GM21526 (cell line): Measurements from ENCODE around the gene RFX2.
"Not testable (repeated sequence)": the region's sequence is repeated elsewhere in the genome, so short reads cannot be mapped to it uniquely, and the experiment has no call there.

Experiments
- ATAC-seq: cut with Tn5 transposase; IDR thresholded peaks from one replicate; pipeline ENCODE4 v1.9.1; 2021; ENCODE audit warnings: moderate library complexity; ENCODE audit not compliant: unreplicated experiment, low FRiP score

Gene RFX2

DNA sequence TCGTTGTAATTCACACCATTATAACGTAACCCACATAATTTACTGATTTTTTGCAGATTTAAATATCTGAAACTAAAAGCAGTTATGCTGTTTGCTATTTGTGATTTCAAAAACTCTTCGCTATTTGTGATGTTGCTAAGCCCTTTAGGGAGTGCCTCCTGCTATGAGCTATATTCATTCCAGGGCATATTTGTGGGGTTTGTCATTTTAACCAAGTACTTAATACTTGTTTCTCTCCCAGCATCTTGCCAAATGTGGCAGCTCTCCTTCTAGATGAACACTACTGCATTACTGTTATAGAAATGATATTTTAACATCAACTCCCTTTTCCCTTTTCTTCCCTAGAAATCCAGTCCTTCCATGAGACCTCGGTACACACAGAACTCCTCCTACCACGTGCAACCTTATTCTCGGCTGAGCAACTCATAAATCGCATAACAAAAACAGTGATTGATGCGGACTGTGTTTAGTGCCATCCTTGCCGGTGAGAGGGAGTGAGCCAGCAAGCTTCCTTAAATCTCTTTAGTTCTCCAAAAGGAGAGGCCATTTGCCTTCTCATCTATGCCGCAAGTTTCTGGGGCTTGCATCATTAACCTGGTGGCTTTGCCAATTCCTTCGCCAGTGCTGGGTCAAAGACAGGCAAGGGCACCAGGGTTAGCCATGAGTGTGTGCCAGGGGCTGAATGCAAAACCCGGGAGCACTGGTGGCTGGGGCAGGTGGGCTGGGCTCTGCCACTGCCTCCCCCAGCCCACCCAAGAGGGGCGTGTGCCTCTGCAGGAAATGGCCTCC, 33.4 kb downstream of the RFX2 start:
- no peak for ATAC-seq

DNA sequence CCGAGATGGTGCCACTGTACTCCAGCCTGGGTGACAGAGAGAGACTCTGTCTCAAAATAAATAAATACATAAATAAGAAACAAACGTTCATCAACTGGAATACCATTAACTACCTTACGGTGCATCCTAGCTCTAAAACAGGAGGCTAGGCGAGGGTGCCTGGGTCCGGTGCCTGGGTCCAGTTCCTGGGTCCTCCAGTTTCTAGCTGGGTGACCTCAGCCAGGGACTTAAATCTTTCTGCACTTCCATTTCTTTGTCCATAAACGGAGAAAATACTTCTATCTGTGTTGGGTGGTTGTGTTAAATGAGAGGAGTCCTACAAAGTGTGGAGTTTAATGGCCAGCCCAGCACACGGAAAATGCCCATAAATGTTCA, 34.0 kb downstream of the RFX2 start:
- ATAC-seq: no peak

DNA sequence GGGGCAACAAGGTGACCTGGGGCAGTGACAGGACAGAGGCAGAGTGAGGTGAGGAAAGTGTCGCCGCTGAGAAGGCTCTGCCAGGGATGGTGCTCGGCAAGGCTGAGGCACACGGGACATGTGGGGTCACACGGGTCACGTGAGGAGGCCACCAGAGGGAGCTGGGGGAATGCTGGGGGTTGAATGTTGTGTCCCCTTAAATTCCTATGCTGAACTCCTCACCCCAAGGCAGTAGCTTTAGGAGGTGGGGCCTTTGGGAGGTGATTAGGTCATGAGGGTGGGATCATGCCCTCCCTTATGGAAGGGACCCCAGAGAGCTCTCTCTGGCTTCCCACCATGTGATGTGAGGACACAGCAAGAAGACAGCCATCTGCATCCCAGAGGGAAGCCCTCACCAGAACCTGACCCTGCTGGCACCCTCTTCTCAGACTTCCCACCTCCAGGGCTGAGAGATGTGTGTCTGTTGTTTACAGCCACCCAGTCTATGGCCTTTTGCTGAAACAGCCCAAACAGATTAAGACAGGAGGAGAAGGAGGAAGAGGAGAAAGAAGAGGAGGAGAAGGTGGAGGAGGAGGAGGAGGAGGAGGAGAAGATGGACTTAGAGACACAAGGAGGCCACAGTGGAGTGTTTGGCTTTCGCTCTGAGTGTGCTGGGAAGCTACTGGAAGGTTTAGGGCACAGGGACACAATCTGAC, 35.4 kb downstream of the RFX2 start:
- ATAC-seq: no peak

DNA sequence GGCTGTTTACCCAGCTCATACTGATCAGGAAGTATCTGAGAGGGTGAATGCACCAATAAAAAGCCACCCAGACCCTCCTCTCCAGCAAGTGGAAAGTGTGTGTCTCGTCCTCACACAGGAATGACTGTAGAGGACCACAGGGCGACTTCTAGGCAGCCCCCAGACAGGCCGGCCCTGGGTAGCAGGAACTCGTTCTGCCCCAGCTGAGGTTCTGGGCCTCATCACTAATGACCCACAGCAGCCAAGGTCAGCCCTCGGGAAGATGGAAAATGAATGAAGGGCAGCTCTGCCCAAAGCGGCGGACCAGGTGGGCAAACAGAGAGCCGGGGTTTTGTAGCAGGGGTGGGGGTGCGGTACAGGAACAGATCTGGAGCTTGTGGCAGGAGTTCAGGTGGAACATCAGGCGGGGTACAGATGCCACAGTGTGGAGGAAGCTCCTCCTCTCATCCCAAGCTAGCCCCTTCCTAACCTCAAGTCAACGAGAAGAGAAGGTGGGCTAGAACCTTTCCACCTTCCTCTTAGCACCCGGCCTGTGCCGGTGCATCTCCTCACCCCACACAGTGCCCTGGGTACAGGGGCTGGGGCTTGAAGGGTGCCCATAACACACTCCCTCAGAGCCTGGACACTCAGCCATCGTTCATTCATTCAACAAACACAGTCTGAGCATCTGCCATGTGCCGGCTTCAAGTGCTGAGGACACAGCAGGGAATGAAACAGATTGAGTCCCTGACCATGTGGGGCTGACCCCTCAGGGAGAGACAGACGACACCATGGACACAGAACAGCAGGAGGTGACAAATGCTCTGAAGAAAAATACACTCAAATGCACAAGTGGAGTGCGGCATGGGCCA, 36.2 kb downstream of the RFX2 start:
- no peak for ATAC-seq

DNA sequence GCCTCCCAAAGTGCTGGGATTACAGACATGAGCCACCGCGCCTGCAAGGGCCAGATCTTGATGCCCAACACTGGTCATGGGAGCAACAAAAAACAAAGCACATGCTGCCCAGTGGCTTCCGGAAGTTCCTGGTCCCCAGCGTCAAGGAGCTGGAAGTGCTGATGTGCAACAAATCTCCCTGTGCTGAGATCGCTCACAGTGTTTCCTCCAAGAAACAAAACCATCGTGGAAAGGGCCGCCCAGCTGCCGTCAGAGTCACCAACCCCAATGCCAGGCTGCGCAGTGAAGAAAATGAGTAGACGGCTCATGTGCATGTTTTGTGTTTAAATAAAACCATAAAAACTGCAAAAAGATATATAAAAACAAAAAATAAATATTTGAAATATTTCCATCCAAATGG, 37.1 kb downstream of the RFX2 start:
- ATAC-seq: not testable (repeated sequence)

DNA sequence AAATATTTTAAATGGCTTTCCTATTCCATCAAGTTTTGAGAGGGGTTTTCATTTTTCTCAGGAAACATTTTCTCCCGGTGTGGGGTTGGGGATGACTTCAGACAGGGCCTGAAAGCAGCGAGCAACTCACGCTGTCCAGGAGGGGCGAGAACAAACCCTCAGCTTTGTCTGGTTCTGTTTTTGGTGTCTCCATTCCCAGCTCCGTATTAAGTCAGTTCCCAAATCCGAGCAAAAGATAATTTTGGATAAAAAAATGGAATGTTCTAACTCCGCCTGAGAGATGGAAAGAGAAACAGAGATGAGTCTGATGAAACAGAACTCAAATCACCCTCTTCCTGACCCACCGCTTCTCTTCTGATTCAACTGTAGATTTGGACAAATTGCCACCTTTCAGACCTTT, 38.4 kb downstream of the RFX2 start:
- ATAC-seq: no peak

DNA sequence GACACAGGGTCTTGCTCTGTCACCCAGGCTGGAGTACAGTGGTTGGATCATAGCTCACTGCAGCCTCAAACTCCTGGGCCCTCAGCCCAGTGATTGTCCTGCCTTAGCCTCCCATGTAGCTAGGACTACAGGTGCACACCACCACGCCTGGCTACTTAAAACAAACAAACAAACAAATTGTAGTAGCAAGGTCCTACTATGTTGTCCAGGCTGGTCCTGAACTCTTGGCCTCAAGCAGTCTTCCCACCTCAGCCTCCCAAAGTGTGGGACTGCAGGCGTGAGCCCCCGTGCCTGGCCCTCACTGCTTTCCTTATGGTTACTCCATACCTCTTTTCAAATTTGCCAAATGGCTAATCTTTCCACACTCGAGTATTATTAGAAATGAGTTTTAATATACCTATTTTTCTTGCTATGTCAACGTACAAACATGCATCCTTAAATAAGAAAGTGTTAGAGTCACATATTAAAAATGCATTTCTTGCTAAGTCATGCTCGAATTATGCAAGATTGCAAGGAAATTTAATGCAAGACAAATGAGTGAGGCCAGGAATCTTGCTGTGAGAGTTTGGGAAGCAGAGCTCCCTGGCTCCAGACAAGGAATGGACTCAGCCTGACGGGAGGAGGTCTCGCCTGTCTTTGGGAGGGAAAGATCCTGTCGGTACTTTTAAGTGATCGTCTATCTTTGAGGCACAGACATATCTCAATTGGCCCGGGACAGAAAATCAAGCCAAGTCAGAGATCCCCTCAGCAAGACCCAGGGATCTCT, 39.4 kb downstream of the RFX2 start:
- ATAC-seq: no peak

DNA sequence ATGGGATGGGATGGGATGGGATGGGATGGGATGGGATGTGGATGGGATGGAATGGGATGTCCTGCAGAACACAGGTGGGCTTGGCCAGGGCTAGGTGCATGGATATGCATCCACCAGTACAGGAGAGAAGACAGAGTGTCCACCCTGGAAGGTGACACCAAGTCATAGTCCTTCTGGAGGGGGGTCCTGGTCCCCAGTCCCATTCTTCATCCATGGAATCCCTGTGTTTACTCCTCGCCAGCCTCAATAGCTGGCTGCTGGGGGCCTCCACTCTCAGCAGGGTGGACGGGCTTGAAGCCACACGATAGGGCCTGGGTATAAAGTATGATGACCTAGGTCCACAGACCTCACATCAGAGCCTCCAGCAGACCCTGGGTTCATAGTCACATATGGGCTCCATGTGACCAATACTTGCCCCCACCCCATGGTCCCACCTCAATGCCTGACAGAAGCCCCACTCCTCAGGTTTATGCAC, 40.1 kb downstream of the RFX2 start:
- ATAC-seq: no peak

DNA sequence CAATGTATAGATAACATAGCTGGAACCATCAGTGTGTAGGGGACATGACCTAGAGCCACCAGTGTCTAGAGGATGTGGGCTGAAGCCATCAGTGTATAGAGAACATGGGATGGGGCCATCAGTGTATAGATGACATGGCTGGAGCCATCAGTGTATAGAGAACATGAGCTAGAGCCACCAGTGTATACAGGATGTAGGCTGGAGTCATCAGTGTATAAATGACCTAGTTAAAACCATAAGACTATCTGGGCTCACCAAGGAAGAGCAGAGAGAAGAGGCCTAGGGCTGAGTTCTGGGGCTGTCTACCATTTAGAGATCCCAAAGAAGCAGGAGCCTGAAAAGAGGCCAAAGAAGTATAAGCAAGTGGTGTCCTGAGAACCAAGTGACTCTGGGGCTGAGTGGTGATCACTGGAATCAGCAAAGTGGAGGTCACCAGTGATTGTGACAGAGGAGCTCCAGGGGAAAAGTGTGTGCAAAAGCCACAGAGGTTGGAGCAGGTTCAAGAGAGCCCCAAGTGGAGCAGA, 41.0 kb downstream of the RFX2 start:
- ATAC-seq: no peak

DNA sequence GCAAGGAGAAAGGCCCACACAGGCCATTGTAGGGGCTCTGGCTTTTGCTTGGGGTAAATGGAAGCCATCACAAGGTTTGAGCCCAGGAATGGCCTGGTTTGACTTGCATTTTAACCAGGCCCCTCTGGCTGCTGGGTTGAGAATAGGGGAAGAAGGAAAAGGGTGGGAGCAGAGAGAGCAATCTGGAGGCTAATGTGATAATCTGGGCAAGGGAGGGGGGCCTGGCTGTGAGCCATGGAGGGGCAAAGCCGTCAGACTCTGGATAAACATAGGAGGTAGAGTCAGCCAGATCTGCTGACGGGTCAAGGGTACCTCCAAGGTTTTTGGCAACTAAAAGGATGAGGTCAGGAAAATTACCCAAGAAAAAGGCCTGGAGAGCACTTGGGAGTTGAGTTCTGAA, 41.6 kb downstream of the RFX2 start:
- no peak for ATAC-seq

DNA sequence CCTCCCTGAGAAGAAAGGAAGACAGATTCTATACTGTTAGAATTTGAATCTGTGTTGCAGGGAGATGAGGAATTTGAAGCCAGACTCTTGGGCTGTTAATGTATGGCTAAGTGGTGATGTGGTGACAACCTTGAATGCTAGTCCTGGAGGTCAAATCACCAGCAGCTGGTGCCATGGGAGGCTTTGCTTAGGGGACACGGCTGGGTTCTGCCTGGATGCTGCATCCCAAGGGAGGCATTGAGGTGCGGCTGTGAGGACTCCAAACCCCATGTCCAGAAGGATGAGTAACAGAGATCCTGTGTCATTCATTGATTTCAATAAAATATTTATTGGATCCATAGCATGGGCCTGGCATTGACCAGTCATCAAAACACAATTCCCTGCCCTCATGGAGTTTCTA, 42.3 kb downstream of the RFX2 start:
- ATAC-seq: no peak

DNA sequence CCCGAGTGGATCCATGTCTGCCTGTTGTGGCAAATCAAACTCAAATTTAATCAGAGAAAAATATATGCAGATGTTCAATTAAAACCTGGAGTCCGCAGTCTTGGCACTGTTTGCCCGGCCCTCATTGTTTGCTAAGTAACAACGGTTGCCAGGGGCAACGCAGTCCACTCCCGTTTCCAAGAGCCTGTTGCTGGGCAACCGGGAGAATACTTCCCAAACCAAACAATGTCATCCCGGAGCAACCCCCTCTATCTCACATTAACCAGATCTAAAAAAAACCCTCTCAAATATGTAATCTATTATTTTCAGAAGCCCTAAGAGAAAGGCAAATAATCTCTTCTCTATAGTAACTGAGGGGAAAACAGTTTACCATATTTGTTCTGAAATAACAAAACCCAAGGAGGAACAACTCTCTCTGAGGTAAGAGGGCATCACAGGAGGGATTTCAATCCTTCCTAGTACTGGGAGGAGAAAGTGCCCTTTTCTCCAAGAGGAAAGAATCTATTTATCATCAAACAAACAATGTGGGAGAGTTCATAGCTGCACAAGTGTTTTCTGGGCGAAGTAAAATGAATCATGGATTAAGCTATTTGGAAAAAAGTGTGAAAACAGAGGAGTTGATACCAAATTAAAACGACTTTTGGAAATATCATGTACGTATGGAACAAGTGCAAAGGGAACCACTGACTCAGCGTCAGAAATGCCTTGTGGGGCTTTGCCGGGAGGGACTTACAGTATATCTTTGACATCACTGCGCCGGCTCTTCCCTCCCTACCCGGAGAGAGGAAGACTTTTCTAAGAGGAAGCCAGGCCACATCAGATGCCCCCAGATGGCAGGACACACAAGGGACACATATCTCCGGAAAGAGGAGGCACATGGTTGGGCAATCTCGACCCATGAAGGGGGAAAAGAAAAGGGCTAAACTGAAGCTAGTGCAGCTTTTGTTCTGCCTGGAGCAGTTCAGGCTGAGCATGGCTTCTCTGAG, 43.3 kb downstream of the RFX2 start:
- no peak for ATAC-seq

DNA sequence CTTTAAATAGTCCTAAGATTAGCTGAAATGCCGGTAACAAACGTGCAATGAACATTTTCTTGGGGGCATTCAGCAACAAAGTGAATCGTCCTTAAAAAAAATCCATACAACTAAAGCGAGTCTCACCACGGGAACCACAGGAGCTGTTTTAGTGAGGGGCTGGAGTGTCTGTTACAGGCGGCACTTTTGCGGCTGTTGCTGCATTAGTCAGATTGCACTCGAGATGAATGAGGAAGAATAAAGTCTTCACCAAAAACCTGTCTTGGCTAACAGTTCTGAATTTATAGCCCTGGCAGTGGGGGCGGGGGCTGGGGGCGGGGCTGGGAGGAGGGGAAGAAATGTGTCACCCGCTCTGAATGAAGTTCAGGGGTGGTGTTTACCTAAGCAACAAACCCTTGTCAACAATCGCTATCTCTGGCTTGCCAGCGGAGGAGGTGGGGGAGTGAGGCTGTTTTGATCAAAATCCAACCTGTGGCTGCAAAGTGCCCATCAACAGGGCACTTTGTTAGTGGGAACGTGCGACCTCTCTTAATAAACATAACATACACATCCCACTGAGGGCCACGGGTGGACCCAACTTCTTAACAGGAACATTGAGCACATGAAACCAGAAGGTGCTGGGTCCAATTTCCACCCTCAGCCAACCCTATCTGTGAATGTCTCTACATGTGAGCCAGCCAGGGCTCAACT, 44.5 kb downstream of the RFX2 start:
- no peak for ATAC-seq

DNA sequence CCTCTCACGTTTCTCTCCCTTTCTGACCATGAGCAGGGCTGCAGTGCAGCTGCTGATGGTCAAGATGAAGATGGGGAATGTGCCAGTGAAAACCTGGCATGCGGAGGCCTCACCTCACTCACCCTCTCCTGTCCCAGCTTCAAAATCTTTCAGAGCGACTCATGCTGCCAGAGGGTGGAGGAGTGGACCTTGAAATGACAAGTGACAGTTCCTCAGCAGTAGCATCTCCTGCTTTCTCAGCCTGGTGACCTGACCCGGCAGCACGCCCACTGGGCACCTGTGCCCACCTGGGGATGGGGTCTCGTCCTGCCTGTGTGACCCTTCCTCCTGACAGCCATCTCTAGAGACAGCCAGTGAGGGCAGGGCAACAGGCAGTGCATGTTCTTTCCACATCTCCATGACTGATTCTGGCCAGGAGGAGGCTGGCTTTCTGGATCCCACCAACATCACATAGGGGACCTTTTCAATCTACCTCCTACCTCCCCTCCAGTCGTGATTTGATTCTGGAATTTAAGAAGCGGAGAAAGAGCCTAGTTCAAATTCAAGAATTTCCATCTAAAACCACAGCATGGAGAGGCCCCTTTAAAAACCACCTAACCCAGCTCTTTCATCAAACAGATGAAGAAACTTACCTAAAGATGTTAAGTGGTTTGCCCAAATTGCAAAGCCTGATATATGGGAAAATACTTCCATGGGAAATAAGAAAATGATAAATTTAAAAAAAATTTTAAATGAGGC, 45.8 kb downstream of the RFX2 start:
- ATAC-seq: no peak

DNA sequence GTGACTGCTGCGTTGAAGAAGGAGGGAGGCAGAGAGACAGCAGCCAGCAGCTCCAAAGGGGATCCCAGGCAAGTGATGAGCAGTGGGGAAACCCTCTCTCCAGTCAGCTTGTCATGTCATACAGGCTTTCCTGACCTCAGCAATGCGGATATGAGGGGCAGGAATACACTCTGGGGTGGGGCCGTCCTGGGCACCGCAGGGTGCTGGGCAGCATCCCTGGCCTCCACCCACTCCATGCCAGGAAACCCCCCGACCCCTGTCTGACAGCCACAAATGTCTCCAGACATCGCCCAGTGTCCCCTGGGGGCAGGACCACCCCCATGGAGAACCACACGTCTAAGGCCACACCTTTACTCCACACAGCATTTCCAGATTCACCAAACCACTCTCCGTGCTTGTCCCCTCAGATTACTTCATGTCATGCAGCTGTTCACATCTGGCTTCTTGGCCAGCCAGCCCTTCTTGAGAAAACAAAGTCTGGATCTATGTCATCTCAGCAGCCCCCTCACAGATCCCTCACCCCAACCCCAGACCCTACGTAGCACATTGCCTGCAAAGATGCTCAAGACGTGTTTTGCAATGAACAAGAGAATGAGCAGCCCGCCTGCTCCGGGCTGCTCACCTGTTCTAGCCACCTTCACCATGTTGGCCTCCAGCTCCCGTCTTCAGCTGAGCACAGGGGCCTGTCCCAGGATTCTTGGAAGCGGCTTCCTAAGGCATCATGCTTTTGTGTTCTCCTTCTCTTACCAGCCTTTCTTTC, 46.5 kb downstream of the RFX2 start:
- ATAC-seq: no peak

DNA sequence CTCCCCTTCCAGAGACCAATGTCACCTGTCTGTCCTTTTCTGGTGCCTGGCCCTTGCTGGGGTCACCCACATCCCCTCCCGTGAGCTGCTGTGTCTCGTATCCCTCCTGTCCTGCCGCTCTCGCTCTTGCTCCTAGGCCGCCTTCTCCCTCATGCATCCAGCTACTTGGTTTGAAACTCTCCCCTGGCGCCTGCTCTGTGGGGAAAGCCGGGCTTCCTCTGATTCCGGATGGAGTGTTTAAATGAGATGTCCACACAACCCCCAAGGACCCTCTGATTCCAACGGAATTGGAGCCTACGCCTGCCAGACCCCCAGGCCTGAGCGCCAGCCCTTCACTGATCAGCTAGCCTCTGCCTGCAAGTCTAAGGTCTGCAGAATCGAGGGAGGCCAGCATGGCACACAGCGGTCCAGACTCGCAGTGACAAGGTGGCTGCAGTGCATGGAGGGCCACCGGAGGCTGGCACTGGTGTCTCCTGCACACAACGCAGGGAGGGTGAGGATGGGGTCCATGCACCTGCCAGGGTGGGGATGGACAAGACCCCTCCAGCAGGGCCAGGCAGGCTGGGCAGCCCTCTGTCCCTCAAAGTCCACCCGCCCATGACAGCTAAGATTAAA, 47.2 kb downstream of the RFX2 start:
- ATAC-seq: no peak

DNA sequence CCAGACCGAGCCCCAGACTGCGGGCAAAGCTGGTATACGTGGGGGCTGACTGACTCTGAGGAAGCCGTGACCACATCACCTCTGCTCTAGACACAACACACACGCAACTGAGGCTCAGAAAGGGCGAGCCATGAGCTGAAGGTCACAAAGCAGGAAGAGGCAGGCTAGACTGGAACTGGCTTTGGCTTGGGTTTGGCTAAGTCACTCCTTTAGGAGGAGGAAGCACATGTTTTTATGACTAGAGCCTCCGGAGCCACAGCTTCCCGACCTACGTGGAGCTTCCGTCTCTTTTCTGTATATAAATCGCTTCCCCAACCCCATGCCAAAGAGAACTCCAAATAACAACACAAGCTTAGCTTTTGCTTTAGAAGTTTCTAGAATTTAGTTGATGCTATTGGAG, 48.0 kb downstream of the RFX2 start:
- no peak for ATAC-seq
